GM21529 (cell line): ENCODE data around the gene SLC6A4.
"Not testable (repeated sequence)": the region's sequence is repeated elsewhere in the genome, so short reads cannot be mapped to it uniquely, and the experiment has no call there.

Experiments used
- ATAC-seq: cut with Tn5 transposase; IDR thresholded peaks from one replicate; pipeline ENCODE4 v1.9.1; 2021; ENCODE audit not compliant: unreplicated experiment

SLC6A4 gene

GRCh38 chr17:30239089-30239462 is 3.6 kb upstream of the SLC6A4 start:
- ATAC-seq, result no peak

DNA sequence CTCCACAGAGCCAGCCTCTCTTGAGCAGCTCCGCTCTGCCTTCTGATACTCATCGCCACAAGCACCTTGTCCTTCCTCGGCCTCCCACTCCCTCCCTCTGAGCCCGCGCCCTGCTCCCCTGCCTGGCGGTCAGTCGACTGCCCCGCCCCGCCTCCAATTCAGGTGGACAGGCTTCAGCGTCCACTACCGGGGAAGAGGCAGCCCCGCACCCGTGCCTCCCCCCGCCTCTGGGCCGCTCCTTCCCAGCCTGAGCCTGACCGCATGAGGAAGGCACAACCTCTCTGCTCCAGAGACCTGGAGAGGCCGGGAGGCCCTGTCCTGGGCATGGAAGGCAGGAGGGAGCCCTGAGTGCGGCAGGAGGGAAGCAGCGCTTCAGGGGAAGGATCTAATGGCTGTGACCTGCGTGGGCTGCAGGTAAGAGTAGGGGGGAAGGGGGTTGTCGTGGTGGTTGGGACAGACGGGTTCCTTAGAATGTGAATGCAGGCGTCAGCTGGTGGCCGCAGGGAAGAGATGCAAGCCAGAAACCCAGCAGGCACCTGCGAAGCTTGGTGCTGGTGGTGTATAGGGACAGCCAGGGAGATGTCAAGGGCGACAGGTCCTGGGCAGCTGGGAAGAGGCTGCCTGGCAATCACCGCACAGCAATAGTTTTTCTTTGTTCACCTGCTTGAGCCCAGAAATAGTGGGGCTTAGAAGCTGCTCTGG is 3.0 kb upstream of the SLC6A4 start:
- ATAC-seq, result no peak

- no peak for ATAC-seq
These were observed 2.5 kb upstream of the SLC6A4 start for GRCh38 chr17:30238003-30238344.

- ATAC-seq, result no peak
These were observed 2.0 kb upstream of the SLC6A4 start for GRCh38 chr17:30237296-30238002.

DNA sequence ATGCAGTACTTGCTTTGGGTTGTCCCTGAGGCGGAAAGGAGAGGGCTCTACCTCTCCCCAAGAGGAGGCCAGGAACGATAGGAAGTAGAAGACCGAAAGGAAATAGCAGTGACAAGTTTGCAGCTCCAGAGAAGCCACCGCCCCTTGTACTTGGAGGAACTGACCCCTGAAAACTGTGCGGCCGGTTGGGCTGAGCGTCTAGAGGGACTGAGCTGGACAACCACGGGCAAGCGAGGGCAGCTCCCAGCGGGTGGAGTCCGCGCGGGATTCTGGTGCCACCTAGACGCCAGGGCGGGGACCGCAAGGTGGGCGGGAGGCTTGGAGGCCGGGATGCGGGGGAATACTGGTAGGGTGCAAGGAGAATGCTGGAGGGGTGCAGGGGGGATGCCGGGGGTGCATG is 1.3 kb upstream of the SLC6A4 start:
- no peak for ATAC-seq

DNA sequence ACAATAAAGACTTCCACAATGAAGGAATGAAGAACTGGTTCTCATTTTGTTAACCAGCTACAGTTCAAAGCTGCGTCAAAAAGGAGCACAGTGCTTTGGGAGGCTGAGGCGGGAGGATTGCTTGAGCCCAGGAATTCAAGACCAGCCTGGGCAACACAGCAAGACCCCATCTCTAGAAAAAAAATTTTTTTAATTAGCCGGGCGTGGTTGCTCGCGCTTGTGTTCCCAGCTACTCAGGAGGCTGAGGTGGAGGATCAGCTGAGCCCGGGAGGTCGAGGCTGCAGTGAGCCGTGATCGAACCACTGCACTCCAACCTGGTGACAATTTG is 764 bp upstream of the SLC6A4 start:
- no peak for ATAC-seq

DNA sequence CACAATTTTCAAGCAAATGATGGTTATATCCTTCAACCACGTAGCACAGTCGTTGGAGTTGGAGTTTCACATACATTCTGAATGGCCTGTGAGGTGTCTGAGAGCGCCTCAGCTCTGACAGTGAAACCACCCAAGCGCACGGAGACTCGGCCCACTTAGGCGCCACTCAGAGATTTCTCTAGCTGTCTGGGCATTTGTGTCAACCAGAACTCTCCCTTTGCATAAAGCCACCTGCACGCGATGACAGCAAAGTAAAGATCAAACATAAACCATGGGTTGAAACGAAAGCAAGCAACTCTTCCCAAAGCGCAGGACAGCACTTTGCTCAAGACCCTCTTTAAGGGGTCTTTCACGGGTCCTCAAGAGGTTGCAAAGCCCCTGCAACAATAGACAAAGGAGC is 533 bp downstream of the SLC6A4 start:
- no peak for ATAC-seq

GRCh38 chr17:30234296-30234695 is 1.2 kb downstream of the SLC6A4 start:
- ATAC-seq, result no peak

- no peak for ATAC-seq
These were observed 2.6 kb downstream of the SLC6A4 start for GRCh38 chr17:30232824-30233427.

GRCh38 chr17:30232015-30232823 is 3.3 kb downstream of the SLC6A4 start:
- ATAC-seq, result no peak

GRCh38 chr17:30230596-30231125 is 4.8 kb downstream of the SLC6A4 start:
- ATAC-seq, result no peak

DNA sequence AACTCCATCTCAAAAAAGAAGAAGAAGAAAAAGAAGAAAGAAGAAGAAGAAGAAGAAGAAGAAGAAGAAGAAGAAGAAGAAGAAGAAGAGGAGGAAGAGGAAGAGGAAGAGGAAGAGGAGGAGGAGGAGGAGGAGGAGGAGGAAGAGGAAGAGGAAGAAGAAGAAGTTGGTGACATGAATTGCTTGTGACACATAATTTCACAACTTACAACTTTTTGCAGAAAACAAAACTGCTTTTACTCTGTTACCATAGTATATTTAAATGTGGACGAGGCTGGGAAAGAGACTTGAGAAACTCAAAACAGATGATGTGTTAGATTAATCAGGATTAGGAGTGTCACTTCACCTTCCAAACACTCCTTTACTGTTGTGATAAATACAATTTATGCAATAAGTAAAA is 5.5 kb downstream of the SLC6A4 start:
- not testable (repeated sequence) for ATAC-seq

DNA sequence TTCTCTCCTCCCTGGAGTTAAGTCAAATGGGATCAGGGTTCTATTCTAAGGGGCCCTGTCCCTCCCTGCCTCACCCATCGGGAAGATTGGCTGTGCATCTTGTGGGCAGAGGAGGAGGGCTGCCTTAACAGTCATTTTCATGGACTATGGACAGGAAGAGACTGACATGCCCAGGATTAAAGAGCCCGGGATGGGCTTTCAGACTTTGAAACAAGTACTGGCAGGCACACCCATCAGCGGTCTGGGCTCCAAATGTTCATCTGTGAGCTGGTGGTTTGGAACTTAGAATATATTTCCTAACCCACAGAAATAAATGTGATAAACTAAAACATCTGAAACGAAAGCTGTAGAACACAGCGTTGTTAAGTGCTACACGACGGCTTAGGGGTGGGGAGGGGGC is 6.5 kb downstream of the SLC6A4 start:
- ATAC-seq, result no peak

DNA sequence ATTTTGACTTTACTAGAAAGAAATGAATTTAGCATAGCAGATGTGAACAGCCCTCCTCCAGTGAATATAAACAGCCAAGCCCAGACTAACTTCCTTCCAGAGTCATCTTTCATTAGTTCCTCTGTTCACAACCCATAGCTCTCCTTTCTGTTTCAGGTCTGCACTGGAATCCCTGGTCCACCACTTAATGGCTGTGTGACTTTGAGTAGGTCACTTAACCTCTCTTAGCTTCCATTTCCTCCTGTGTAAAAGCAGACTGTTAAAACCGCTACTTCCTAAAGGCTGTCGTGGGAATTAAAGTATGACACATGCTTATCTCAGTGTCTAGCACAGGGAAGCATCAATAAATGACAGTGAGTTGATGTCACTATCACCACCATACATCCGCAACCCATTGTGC is 7.5 kb downstream of the SLC6A4 start:
- ATAC-seq, result no peak

DNA sequence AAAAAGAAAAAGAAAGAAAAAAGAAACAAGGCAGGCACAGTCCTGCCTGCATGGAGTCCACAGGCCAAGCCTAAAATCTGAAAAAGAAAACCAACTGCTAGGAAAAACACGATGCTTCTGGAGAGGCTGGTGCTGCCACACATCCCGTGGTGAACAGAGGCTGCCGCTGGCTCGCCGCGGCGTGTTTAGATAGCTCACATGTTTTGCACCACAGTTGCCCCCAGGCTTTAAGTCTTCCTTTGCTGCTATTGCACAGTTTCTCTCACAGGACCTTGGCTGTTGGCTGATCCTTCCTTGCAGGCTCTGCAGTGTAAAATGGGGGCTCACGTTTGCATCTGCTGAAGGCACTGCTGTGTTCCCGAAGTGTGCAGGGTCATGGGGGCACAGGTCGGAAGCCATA is 8.6 kb downstream of the SLC6A4 start:
- ATAC-seq, result no peak

GRCh38 chr17:30225919-30226553 is 9.5 kb downstream of the SLC6A4 start:
- ATAC-seq, result no peak

DNA sequence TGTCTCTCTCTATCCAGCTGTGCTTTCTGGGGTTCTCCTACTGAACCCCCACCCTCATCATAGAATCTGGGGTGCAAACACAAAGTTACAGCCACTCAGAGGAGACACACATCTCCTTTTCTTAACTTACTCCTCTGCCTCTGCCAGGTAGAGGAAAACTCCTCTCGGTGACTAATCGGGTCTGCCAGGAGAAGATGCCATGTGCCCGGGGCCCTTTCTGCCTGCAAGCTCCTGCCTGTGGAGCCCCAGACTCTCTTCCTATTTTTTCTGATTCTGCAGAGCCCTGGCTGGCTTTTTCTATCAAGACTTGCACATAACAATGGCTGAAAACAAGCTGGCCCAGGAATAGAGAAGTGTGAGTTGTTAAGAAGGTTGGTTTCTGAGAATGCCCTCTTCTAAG is 10.4 kb downstream of the SLC6A4 start:
- ATAC-seq, result no peak

DNA sequence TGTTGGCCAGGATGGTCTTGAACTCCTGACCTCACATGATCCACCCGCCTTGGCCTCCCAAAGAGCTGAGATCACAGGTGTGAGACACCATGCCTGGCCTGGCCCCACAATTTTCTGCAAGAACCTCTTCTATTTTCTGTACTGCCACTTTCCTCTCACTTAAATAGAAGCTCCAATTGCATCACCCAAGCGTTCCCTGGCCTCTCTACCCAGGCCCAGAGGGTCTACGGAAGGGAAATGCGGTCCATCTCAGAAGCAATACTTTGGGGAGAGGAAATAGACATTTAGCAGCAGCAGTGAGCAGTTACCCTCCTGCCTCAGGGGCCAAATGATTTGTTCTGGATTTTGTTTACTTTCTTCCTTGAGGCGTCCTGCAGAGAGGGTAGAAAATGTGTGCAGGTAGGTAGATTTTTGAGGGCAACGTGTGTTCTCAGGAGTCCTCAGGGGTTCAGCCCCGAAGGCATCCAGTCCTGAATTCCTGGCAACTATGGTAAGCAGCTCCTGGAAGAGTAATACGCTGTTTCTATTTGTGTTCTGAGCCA is 11.0 kb downstream of the SLC6A4 start:
- no peak for ATAC-seq

- ATAC-seq, result no peak
These were observed 12.7 kb downstream of the SLC6A4 start for GRCh38 chr17:30222721-30223175.

DNA sequence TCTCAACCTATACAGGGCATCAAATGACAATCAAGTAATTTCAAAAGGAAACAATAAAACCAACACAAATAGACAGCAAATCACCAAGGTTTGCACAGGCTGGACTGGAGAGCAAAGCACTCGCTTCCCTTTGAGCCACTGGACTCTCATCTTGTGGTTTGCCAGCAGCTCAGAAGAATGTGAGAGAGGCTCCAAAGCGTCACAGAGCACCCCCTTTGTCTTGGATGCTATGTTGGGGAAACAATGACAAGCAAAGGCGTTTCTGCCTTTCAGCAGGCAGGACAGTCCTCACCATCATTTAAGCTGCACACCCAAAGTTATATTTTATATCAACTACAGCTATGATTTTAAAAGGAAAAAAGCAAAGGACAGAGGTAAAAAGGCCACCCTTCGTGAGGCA is 13.2 kb downstream of the SLC6A4 start:
- no peak for ATAC-seq

DNA sequence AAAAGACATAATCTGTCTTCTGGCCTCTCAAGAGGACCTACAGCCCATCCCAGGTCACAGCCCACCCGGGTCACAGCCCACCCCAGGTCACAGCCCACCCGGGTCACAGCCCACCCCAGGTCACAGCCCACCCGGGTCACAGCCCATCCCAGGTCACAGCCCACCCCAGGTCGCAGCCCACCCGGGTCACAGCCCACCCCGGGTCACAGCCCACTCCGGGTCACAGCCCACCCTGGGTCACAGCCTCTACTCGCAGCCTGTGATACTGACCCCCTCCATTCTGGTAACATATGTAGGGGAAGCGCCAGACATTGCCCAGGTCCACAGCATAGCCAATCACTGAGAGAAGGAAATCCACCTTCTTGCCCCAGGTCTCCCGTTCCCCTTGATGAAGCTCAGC is 14.2 kb downstream of the SLC6A4 start:
- ATAC-seq, result no peak
